Eye (tissue), 1 donor: ENCODE measurements around the gene SNX30.

ENCODE experiments used
- DNase-seq: peaks from one replicate; pipeline ENCODE4 v3.0.0-alpha.2; 2015

Gene SNX30

DNA sequence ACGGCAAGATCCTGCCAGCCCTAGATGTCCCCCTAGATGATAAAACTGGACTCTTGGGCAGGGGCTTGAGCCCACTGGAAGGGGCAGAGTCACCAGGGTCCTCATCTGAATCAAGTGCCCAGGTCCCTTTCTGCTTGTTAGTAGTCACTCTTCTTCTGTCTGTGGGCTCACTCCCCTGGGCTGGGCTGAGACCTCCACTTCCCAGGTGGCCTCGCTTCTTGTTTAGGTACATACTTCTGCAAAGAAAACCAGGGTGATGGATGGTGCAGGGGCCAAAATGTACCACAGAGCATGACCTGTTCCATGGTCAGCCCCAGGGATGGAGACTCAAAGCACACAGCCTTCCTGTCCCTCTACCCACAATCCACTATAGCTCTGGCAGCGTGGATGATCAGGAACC lies 141.0 kb downstream of the SNX30 start:
- DNase-seq, result no peak

DNA sequence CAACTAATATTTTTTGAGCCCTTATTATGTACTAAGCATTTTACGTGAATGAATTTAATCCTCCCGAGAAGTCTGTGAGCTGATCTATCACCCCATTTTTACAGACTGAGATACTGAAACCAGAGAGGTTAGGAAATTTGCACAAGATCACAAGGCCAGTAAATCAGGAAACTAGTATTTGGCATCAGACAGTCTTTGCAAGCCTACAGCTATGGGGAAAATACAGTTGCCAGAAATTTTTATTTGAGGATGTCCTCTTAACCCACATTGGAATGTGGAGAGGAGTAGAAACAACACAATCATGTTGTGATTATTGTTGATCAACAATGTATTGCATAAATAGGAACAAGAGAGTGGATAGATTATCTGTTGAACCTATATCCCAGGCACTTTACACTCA lies 142.4 kb downstream of the SNX30 start:
- DNase-seq, result no peak

DNA sequence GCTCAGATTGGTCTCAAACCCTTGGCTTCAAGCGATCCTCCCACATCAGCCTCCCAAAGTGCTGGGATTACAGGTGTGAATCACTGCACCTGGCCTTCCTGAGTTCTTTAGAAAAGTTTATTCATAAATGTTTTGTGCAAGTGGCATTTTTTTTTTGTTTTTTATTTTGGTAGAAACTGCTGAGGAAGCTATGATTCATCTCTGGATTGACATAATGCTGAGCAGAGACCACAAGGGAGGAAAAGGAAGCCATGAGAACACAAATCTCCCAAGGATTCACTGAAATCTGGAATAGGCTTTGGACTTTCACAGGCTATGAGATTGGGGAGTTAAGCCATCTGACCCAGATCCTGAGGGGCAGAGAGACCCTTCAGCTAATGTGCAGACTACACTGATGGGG lies 143.5 kb downstream of the SNX30 start:
- DNase-seq, result no peak

DNA sequence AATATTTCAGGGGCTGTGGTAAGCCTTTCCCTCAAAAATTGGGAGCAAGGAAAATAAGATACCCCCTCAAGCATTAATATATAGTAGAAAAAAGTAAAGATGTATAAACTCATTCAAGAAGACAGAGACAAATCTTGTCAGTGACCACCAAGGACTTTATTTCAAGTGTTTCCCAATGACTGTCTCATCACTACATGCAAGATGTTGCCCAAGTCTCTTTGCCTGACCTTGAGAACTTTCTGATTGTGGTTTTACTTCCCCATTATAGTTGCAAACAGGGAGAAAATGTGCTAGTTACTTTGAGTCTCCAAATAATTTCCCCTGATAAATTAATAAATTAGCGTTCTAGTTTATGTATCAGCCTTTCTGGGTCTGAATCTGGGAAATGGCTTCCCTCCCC lies 144.1 kb downstream of the SNX30 start:
- no peak for DNase-seq

DNA sequence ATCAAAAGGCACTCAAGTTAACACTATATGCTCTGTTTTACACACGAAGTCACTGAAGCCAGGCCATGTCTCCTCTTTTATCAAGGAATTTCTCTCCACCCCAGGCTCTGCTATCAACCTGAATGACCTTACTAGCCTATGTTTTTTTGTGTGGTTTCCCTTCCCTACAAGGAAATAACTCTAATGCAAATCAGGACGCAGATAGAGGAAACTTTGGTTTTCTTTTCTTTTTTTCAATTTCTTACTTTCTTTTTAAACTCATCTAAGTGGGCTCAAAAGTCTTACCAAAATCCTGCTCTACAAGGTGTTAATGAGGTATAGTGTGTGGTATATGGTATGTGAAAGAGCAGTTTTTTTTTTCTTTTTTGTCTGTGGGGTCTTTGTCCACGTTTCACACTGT lies 145.6 kb downstream of the SNX30 start:
- DNase-seq, result no peak

DNA sequence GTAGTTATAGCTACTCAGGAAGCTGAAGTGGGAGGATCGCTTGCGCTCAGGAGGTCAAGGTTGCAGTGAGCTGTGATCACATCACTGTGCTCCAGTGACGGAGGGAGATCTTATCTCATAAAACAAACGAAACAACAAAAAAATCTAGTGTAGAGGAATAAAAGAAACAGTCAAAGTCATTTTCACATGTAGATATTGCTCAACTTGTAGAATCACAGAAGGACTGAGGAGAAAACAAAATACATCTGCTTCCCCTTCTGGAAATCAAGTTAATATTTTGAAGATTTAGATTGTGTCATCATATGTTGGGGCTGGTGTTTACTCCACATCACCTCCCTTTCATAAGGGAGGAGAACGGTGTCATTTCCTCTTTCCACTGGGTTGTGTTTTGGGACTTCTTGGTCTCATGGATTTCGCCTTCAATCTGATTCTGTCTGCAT lies 148.3 kb downstream of the SNX30 start:
- no peak for DNase-seq

DNA sequence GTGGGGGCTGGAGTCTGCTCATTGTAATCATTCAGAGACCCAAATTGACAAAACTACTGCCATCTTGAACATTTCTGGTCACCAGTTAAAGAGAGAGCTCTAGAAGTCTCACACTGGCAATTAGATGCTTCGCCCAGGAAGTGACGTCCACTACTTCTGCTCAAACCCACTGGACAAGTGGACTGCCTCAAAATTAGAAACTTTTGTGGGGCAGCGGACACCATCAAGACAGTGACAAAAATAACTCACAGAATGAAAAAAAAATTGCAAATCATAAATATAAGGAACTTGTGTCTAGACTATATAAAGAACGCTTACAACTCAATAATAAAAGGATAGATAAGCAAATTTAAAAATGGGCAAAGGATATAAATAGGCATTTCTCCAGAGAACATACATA lies 149.9 kb downstream of the SNX30 start:
- DNase-seq, result no peak

DNA sequence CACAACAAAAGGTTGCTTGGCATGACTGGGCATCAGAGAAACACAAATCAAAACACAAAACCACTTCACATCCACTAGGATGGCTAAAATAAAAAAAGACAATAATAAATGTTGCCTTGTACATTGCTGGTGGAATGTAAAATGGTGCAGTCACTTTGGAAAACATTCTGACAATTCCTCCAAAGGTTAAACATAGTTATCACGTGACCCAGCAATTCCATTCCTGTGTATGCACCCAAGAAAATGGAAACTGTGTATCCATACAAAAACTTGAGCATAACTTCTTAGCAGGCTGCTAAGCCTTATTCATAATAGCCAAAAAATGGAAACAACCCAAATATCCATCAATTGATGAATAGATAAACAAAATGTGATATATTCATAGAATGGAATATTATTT lies 150.3 kb downstream of the SNX30 start:
- DNase-seq, result no peak

DNA sequence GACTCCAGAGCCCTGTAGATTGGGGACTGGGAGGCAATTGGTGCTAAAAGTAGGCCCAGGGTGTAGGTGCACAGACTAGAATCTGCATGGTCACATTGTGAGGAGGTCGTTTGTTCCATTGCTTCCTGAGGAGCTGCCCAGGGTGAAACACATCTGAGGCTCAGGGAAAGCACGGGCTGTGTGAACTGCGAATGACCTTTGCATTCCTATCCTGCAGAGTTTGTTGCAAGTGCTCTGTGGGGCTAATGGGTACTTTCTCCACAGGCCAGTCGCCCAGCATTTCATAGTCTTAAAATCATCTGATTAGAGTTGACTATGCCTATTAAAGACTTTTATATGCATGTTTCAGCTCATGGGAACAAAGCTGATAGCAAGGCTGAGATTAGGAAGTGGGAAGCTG lies 154.5 kb downstream of the SNX30 start:
- DNase-seq, result peak; percentile 74

DNA sequence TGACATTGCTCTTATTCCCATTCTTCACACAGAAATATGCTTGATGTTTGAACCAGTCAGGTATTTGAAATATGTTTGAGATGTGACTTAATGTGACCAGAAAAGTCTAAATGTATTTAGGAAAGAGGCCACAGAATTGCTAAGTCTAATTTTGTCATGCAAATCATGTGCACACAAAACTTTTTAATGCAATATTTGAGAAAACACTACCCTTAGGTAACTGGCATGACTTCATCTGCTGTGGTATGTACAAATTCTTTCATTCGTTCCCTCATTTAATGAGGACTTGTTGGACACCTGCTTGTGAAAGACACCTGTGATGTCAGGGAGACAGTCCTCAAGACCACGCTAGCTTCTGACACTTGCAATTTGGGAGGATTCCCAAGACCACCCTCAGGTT lies 161.2 kb downstream of the SNX30 start:
- no peak for DNase-seq

DNA sequence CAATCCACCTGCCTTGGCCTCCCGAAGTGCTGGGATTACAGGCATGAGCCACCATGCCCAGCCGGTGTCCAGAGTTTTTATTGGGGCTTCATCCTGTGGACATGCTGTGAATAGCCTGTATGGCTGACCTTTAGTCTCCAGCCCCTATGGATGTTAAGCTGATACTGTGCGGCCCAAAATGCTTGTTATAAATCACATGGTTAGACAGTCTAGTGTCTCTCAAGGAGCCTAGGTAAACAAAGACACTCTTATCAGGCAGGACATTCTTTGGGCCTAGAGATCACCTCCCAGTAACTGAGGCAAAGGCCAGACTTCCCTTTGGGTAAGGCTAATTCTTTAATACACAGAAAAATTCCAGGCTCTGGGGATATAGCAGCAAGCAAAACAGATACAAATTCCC lies 162.1 kb downstream of the SNX30 start:
- DNase-seq, result no peak

DNA sequence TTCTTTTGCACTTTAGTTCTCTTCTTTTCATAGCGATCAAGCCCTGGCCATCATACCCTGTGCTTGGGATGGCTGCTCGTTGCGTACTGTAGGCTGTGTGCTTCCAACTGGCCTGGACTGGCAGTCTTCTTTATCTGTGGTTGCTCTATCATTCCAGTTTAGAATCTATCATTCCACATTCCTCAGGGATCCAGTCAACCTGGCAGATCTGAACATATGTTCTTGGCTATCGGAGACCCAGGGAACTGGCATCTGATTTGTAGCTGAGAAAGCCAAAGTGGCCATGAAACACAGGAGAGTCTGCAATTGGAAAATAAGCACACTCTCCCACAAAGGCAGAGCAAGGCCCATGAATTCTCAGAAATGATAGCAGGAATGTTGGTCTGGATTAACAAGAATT lies 162.8 kb downstream of the SNX30 start:
- DNase-seq, result no peak

DNA sequence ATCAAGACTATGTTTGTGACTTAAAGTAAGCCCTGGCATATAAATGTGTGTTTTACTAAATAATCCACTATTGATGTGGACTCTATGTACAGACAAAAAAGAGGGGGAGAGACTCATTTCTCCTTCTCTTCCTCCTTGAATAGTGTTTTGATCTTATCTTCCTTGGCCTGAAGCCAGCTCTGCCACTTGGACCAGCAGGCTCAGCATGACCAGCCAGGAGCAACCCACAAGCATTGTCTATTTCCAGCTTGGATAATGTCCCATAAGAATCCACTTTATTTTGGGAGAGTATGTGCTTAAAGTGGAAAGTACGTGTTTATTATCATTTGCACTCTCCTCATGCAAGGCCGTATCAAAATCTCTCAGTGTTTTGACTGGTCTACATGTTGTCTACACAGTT lies 164.0 kb downstream of the SNX30 start:
- no peak for DNase-seq

DNA sequence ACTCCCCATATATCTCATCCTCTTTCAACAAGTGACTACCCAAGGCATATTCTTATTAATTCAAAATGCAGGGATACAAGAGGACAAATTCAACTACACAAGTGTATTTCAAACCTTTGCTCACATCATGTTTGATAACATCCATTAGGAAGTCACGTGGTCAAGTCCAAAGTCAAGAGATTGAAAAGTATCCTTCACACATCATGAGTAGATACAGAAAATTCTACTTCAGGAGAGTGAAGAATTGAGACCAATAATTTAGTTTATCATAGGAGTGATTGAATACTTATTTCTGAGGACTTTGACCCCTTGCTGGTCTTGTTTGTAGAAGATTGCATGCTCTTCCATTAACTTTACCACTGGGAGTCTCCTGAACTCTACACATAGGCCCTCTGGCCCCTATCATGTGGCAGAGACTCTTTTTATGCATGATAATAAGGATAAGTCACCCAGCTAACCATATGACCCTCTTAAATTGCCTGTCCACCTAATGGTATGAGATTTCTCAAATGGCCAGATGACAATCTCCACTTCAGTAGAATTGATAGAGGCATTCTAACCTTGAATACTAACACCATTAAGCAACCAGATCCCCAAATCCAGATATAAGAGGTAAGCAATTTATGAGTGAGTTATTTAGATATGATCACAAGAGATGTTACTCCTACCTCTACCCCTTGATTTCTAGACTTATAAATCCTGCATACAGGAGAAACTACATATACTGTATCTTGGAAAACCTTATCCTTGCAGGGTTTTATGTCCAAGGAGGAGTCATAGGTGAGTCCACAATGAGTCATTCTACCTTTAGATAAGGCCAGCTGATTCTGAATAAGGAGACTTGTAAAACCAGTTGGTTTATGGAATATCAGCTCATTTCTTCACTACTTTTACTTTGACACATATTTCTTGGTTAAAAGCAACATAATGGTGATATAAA lies 166.8 kb downstream of the SNX30 start:
- no peak for DNase-seq

DNA sequence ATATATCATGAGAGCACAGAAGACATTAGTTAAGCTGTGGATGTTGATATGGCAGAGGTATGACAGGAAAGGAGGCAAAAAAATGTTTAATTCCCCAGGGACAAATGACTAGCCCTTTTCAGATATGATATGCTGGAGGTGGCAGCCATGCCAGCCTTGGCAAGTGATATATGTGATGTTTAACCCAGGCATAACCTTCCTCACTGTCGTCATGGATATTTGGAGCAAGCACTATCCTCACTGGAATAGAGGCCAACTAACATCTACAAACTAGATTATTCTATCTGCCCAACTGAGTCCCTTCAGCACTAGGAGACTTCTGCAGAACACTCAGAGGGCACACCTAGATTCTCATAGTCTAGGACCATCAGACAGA lies 167.4 kb downstream of the SNX30 start:
- DNase-seq, result no peak

DNA sequence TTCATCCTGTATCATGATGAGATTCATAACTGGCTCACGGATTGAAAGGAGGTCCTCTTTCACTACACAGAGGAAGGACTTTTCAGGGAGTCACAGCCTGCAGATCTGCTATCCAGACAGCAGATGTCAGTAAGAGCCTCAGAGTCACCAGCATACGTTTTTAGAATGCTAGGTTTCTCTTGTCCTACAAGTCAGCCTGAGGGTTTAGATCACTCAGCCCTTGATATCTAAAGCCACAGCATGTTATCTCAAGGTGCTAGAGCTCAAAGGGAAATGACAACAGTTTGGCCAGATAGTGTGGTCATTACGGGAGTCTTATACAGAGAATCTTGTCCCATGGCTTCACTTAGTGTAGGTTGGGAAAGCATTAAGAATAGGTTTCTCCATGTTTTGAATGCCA lies 171.0 kb downstream of the SNX30 start:
- DNase-seq, result peak; percentile 37
